Colonic mucosa (tissue), 4 donors: ENCODE data around the gene SPATA2. TPM values are rescaled to one million over a fixed set of nuclear protein-coding genes. Genes with fewer than 3 reads are reported as not detected.

ENCODE experiments used
- DNase-seq: peaks from one replicate; pipeline ENCODE4 v3.0.0-alpha.2; 2020
- H3K27ac ChIP-seq: fragments of 200-600 bp; one replicate; pipeline ENCODE4 v1.8.0; 2021
- H3K27me3 ChIP-seq: fragments of 200-600 bp; one replicate; pipeline ENCODE4 v1.8.0; 2021
- H3K36me3 ChIP-seq: fragments of 200-600 bp; one replicate; pipeline ENCODE4 v1.8.0; 2021
- H3K4me1 ChIP-seq: fragments of 200-600 bp; one replicate; pipeline ENCODE4 v1.8.0; 2021; ENCODE audit warnings: mild to moderate bottlenecking
- H3K4me3 ChIP-seq: fragments of 200-600 bp; one replicate; pipeline ENCODE4 v1.8.0; 2021
- H3K9ac ChIP-seq, 2 donors: one replicate each; pipeline ENCODE4 v1.7.0; 2013; ENCODE audit warnings: control low read depth in 2 of 2, low read depth in 2 of 2, low read length in 2 of 2
- H3K9me3 ChIP-seq: fragments of 200-600 bp; one replicate; pipeline ENCODE4 v1.8.0; 2021
- CTCF ChIP-seq: fragments of 200-600 bp; IDR thresholded peaks from one replicate; pipeline ENCODE4 v1.8.0; 2022; ENCODE audit warnings: antibody characterized with exemption, mild to moderate bottlenecking
- intact Hi-C: fragments of 100-400 bp; cut with DNase I; formaldehyde crosslinking; loops from one replicate; pipeline ENCODE4 v1.14.1; 2022
- total RNA-seq, 2 donors: library from RNA; stranded (reverse); fragmentation: NEBNext Ultra II Directional in 1 of 2; extraction: Animal tissue kit (Norgen Biotek cat#: 25700) in 1 of 2; gene quantifications; one replicate each; pipeline ENCODE4 v1.2.1, GENCODE V29; 2021
- donor health status: healthy.
- donor health status: DM: no; HTN: no; CAD: no.
- donor health status: DM: no; HTN: no; CAD: no.

Gene SPATA2
- total RNA-seq, 2 donors from 2014 or later: 17.4 to 18.1 TPM

- intact Hi-C loops: no loop called here
- TF ChIP-seq CTCF: no peak
- H3K4me1 ChIP-seq: peaks cover 22% of the 10 kb centered on the region
These were observed 21.9 kb upstream of the SPATA2 start for GRCh38 chr20:49937027-49937929.

GRCh38 chr20:49936153-49937026, 21.1 kb upstream of the SPATA2 start, which contains the start of gene RNF114:
RNF114 (plus strand) TSS chr20:49936397; CDS start chr20:49936413, 16 bp downstream.
- peak within 1 kb of the TSS; percentile 91 for H3K4me3 ChIP-seq
- no peaks in the 10 kb centered on the region for H3K27me3 ChIP-seq
- no peaks in the 10 kb centered on the region for H3K36me3 ChIP-seq
- DNase-seq: peak; percentile 92
- H3K27ac ChIP-seq: peak within 1 kb of the TSS; percentile 92
- TF ChIP-seq CTCF: no peak
- H3K4me1 ChIP-seq: peaks cover 22% of the 10 kb centered on the region
- intact Hi-C loops: no loop called here
- no peaks in the 10 kb centered on the region for H3K9me3 ChIP-seq
- peak within 1 kb of the TSS; percentile 92 to 97 for H3K9ac ChIP-seq

More at GRCh38 chr20:49937027-49937929, 21.9 kb upstream of the SPATA2 start:
- H3K9me3 ChIP-seq: no peaks in the 10 kb centered on the region
- H3K9ac ChIP-seq: peak overlapping the region; percentile 92 to 97
- H3K36me3 ChIP-seq: peaks cover 4% of the 10 kb centered on the region
- H3K27ac ChIP-seq: peak overlapping the region; percentile 92
- H3K27me3 ChIP-seq: no peaks in the 10 kb centered on the region
- DNase-seq: peak; percentile 67
- peak overlapping the region; percentile 91 for H3K4me3 ChIP-seq

GRCh38 chr20:49935746-49936152, 20.4 kb upstream of the SPATA2 start:
- no peaks in the 10 kb centered on the region for H3K9me3 ChIP-seq
- no peak for TF ChIP-seq CTCF
- DNase-seq: no peak
- H3K9ac ChIP-seq: peak overlapping the region; percentile 20 to 58
- peak overlapping the region; percentile 91 for H3K4me3 ChIP-seq
- intact Hi-C loops: no loop called here
- no peaks in the 10 kb centered on the region for H3K36me3 ChIP-seq
- H3K4me1 ChIP-seq: peaks cover 22% of the 10 kb centered on the region
- no peaks in the 10 kb centered on the region for H3K27me3 ChIP-seq
- H3K27ac ChIP-seq: no peak overlapping the region

- H3K4me1 ChIP-seq: no peaks in the 10 kb centered on the region
- H3K4me3 ChIP-seq: no peak overlapping the region
- TF ChIP-seq CTCF: no peak
- DNase-seq: no peak
- no peak overlapping the region for H3K27ac ChIP-seq
- peak overlapping the region in 1 of 2 donors; percentile 15 for H3K9ac ChIP-seq
- no peaks in the 10 kb centered on the region for H3K27me3 ChIP-seq
- intact Hi-C loops: loop anchor here (10.0 kb wide), 1 partner anchor 314 kb away; no protein-coding TSS in a partner anchor
- no peaks in the 10 kb centered on the region for H3K36me3 ChIP-seq
- no peaks in the 10 kb centered on the region for H3K9me3 ChIP-seq
These were observed 13.8 kb upstream of the SPATA2 start for GRCh38 chr20:49929142-49929494.
